Retinal pigment epithelial cell (primary cell): ENCODE data around the gene ZNF783.

Experiments used
- DNase-seq: peaks from one replicate; pipeline ENCODE4 v3.0.0-alpha.2; 2010; ENCODE audit warnings: low read depth
- H3K4me3 ChIP-seq: 2 replicates; pipeline ENCODE4 v1.5.1; 2011; ENCODE audit warnings: mild to moderate bottlenecking, low read length, control low read depth, moderate library complexity
- TF ChIP-seq, protein P1 (sequence below): conservative IDR thresholded peaks from 2 replicates; pipeline ENCODE4 v1.5.1; 2011; ENCODE audit warnings: low read depth, low read length, control low read depth, inconsistent platforms

ZNF783 gene

DNA sequence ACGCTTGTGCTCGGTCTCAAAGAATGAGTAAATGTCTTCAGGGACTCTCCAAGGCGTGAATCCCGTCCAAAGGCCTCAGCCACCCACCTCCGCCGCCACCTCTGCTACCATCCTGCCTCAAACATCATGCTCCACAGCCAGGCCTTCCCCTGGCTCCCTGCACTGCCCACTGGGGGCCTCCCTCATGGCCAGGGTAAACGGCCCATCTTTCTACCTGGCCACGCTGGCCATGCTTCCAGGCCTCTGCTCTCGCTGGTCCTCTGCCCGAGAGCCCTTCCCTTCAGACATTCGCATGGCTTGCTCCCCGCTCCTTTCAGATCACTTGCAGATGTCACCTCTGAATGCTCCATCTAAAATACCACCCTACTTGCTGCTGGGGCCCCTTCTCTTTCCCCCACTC, 40.2 kb downstream of the ZNF783 start:
- DNase-seq = no peak
- H3K4me3 ChIP-seq = no peak overlapping the region
- TF ChIP-seq, protein P1, sequence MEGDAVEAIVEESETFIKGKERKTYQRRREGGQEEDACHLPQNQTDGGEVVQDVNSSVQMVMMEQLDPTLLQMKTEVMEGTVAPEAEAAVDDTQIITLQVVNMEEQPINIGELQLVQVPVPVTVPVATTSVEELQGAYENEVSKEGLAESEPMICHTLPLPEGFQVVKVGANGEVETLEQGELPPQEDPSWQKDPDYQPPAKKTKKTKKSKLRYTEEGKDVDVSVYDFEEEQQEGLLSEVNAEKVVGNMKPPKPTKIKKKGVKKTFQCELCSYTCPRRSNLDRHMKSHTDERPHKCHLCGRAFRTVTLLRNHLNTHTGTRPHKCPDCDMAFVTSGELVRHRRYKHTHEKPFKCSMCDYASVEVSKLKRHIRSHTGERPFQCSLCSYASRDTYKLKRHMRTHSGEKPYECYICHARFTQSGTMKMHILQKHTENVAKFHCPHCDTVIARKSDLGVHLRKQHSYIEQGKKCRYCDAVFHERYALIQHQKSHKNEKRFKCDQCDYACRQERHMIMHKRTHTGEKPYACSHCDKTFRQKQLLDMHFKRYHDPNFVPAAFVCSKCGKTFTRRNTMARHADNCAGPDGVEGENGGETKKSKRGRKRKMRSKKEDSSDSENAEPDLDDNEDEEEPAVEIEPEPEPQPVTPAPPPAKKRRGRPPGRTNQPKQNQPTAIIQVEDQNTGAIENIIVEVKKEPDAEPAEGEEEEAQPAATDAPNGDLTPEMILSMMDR = no peak

DNA sequence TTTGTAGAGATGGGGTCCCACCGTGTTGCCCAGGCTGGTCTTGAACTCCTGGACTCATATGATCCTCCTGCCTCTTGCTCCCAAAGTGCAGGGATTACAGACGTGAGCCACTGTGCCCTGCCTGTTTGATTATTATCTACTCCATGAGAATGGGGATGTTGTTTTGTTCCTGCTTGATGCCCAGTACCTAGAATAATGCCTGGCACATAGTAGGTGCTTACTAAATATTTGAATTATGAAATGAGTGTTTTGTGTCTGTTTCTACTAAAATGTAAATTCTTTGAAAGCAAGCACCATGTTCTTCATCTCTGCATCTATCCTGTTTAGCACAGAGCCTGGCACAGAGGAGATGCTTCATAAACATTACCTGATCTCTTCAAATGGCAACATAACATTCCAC, 40.9 kb downstream of the ZNF783 start:
- no peak overlapping the region for H3K4me3 ChIP-seq
- DNase-seq = no peak
- TF ChIP-seq, protein P1 = no peak

GRCh38 chr7:149304006-149304405, 42.0 kb downstream of the ZNF783 start:
- TF ChIP-seq, protein P1 = no peak
- DNase-seq = no peak
- no peak overlapping the region for H3K4me3 ChIP-seq

DNA sequence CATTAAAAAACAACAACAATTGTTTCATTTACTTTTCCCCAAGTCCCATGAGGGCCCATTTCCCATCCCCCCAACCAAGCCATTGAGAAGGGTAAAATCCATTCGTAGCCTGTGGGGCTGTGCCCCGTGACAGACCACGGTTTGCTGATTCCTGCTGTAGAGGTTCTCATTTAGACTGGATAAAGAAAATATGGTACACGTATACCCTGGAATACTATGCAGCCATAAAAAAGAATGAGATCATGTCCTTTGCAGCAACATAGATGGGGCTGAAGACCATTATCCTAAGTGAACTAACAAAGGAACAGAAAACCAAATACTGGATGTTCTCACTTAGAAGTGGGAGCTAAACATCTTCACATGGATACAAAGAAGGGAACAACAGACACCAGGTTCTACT, 44.9 kb downstream of the ZNF783 start:
- no peak for DNase-seq
- H3K4me3 ChIP-seq = no peak overlapping the region
- TF ChIP-seq, protein P1 = no peak

- H3K4me3 ChIP-seq = no peak overlapping the region
- DNase-seq = no peak
- TF ChIP-seq, protein P1 = no peak
Observed at GRCh38 chr7:149307775-149308501, 45.9 kb downstream of the ZNF783 start.

- H3K4me3 ChIP-seq = no peak overlapping the region
- TF ChIP-seq, protein P1 = peak; percentile 71
- DNase-seq = peak; percentile 27
Observed at GRCh38 chr7:149310113-149310836, 48.3 kb downstream of the ZNF783 start.

DNA sequence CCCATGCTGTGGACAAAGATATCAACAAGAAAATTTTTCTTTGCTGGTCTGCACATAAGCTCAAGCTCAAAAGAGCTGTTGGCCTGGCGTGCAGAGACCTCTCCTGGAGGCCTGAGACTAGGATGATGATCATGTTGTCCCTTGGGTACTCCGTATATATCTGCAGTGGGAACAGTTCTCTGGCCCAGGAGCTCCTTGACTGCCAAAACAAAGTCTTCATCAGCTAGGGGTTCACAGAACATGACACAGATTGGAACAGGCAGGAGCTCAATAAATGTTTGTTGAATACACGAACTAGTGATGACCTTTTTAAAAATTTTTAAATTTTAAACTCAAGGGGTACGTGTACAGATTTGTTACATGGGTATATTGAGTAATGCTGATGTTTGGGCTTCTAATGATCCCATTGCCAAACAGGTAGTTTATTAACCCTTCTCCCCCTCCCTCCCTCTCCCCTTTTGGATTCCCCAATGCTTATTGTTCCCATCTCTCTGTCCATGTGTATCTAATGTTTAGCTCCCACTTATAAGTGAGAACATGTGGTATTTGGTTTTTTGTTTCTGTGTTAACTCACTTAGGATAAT, 49.1 kb downstream of the ZNF783 start:
- no peak for DNase-seq
- TF ChIP-seq, protein P1 = no peak
- no peak overlapping the region for H3K4me3 ChIP-seq
